K562 (cell line): ENCODE measurements around the gene IMMP2L. TPM values are rescaled to one million over a fixed set of nuclear protein-coding genes. Genes with fewer than 3 reads are reported as not detected.

Experiments used
- FOSL1 ChIP-seq: fragments of 200-800 bp; sonication (Bioruptor generic); conservative IDR thresholded peaks from 2 replicates; pipeline ENCODE4 v1.6.1; 2016; ENCODE audit warnings: missing genetic modification characterization, missing compliant biosample characterization
- HDAC6 ChIP-seq: IDR thresholded peaks from 2 replicates; pipeline ENCODE4 v1.6.1; 2012; ENCODE audit warnings: low read depth, mild to moderate bottlenecking, control low read depth, inconsistent platforms, low read length, moderate library complexity
- HIVEP1 ChIP-seq: fragments of 250-450 bp; sonication (Bioruptor Pico); IDR thresholded peaks from 2 replicates; pipeline ENCODE4 v1.4.0; 2020; ENCODE audit warnings: mild to moderate bottlenecking
- JUN ChIP-seq, 2 experiments: sonication (generic) in 1 of 2; formaldehyde crosslinking in 1 of 2; IDR thresholded peaks; 2 replicates each; pipeline versions ENCODE4 v1.6.1 to v1.8.0; 2012 to 2022; ENCODE audit warnings: borderline replicate concordance in 2 of 2, mild to moderate bottlenecking in 2 of 2, improper control_type of control experiment in 1 of 2, low read depth in 1 of 2, low read length in 1 of 2, missing genetic modification reagents in 1 of 2
- KDM1A ChIP-seq, 2 experiments: fragments of 450-650 bp; IDR thresholded peaks; 2 replicates each; pipeline ENCODE4 v1.6.1; 2016; ENCODE audit warnings: mild to moderate bottlenecking in 2 of 2
- MAFF ChIP-seq: IDR thresholded peaks from 2 replicates; pipeline ENCODE4 v1.6.1; 2012; ENCODE audit warnings: low read length, improper control_type of control experiment
- MAFG ChIP-seq: fragments of 450-650 bp; conservative IDR thresholded peaks from 2 replicates; pipeline ENCODE4 v1.6.1; 2016; ENCODE audit warnings: missing genetic modification characterization, missing compliant biosample characterization
- MAFK ChIP-seq: IDR thresholded peaks from 2 replicates; pipeline ENCODE4 v1.6.1; 2011; ENCODE audit warnings: low read length, improper control_type of control experiment
- MECOM ChIP-seq: fragments of 250-450 bp; sonication (Bioruptor Pico); IDR thresholded peaks from 2 replicates; pipeline ENCODE4 v1.8.0; 2022; ENCODE audit warnings: inconsistent platforms
- SIN3A ChIP-seq, 2 experiments: fragments of 150-350 bp in 1 of 2; IDR thresholded peaks; 2 replicates each; pipeline ENCODE4 v1.6.1; 2011 to 2016; ENCODE audit warnings: borderline replicate concordance in 2 of 2, low read depth in 2 of 2, low read length in 2 of 2, mild to moderate bottlenecking in 2 of 2, moderate library complexity in 2 of 2; ENCODE audit not compliant: control insufficient read depth in 1 of 2
- SMAD1 ChIP-seq: fragments of 150-350 bp; IDR thresholded peaks from 2 replicates; pipeline ENCODE4 v1.6.1; 2014; ENCODE audit warnings: low read length, low read depth; ENCODE audit not compliant: partially characterized antibody
- TAF9B ChIP-seq: fragments of 450-650 bp; IDR thresholded peaks from 2 replicates; pipeline ENCODE4 v1.6.1; 2018; ENCODE audit warnings: mild to moderate bottlenecking; ENCODE audit not compliant: partially characterized antibody
- TGIF2 ChIP-seq: sonication (generic); formaldehyde crosslinking; IDR thresholded peaks from 2 replicates; pipeline ENCODE4 v1.8.1; 2022; ENCODE audit warnings: mild to moderate bottlenecking, missing genetic modification reagents, moderate library complexity
- ZBTB5 ChIP-seq: fragments of 450-650 bp; IDR thresholded peaks from 2 replicates; pipeline ENCODE4 v1.6.1; 2017; ENCODE audit warnings: antibody characterized with exemption
- ZNF232 ChIP-seq: sonication (generic); formaldehyde crosslinking; IDR thresholded peaks from 2 replicates; pipeline ENCODE4 v1.8.0; 2022; ENCODE audit warnings: mild to moderate bottlenecking, missing genetic modification reagents
- polyA plus RNA-seq, 8 experiments: library from polyadenylated mRNA; depleted of rRNA in 4 of 8; stranded (reverse) in 5 of 8; unstranded in 3 of 8; fragments of >200 nt; fragmentation: Nextera tagmentation in 2 of 8; fragmentation: Illumina TruSeq in 1 of 8; extraction: Ambion mirVana in 2 of 8; extraction: Trizol in 1 of 8; gene quantifications; 2 replicates each; pipeline versions ENCODE4 v1.2.1 to v1.2.3, GENCODE V29; 2011 to 2014; ENCODE audit warnings: inconsistent platforms in 1 of 8, missing spikeins in 1 of 8
- total RNA-seq, 7 experiments: library from RNA; depleted of rRNA in 6 of 7; stranded (reverse); fragments of >200 nt in 6 of 7; fragmentation: Illumina TruSeq in 2 of 7; extraction: Trizol in 2 of 7; gene quantifications; 2 replicates each; pipeline versions ENCODE4 v1.2.1 to v1.2.3, GENCODE V29; 2011 to 2021; ENCODE audit warnings: low replicate concordance in 1 of 7
- TF ChIP-seq, protein P1 (sequence below): IDR thresholded peaks from 2 replicates; pipeline ENCODE4 v1.6.1; 2012; ENCODE audit warnings: low read depth, low read length, improper control_type of control experiment, borderline replicate concordance
- TF ChIP-seq, protein P2 (sequence below): fragments of 450-650 bp; IDR thresholded peaks from 2 replicates; pipeline ENCODE4 v1.6.1; 2017; ENCODE audit warnings: antibody characterized with exemption, mild to moderate bottlenecking

Gene IMMP2L
- total and polyA plus RNA-seq, 9 of the 15 experiments (the other 6 are each of a cell fraction or from before 2014, with no cell fraction given): 29.7 to 116 (median 53.0) TPM

- peak; percentile 87 for TF ChIP-seq FOSL1 (tag)
- TF ChIP-seq HDAC6: no peak
- peak; percentile 63 for TF ChIP-seq MAFG (tag)
- no peak for TF ChIP-seq TGIF2 (CRISPR knock-in tag)
- peak in 1 of 2 experiments; percentile 14; a peak in 1 of 4 replicates for TF ChIP-seq KDM1A (IDR thresholded peaks at IDR 0.05)
- no peak for TF ChIP-seq SIN3A (IDR thresholded peaks at IDR 0.05; ENCODE audit: borderline replicate concordance in 2 of 2, control insufficient read depth in 1 of 2, low read depth in 2 of 2, low read length in 2 of 2)
- no peak for TF ChIP-seq ZBTB5
- peak; percentile 79 for TF ChIP-seq JUN (IDR thresholded peaks at IDR 0.05; ENCODE audit: borderline replicate concordance, low read depth, low read length)
- TF ChIP-seq JUN (CRISPR knock-in tag; IDR thresholded peaks at IDR 0.05; ENCODE audit: borderline replicate concordance): no peak
- TF ChIP-seq HIVEP1 (CRISPR knock-in tag): no peak
- TF ChIP-seq MECOM: 0 out of 2 replicates have a peak, but pooled peaks have one; percentile 32
- TF ChIP-seq ZNF232: no peak
- TF ChIP-seq, protein P1, sequence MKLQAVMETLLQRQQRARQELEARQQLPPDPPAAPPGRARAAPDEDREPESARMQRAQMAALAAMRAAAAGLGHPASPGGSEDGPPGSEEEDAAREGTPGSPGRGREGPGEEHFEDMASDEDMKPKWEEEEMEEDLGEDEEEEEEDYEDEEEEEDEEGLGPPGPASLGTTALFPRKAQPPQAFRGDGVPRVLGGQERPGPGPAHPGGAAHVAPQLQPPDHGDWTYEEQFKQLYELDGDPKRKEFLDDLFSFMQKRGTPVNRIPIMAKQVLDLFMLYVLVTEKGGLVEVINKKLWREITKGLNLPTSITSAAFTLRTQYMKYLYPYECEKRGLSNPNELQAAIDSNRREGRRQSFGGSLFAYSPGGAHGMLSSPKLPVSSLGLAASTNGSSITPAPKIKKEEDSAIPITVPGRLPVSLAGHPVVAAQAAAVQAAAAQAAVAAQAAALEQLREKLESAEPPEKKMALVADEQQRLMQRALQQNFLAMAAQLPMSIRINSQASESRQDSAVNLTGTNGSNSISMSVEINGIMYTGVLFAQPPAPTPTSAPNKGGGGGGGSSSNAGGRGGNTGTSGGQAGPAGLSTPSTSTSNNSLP: 0 out of 2 replicates have a peak, but pooled peaks have one; percentile 22
- TF ChIP-seq SMAD1: no peak
- peak; percentile 41; the same call in 1 of the 2 replicates for TF ChIP-seq MAFF
- TF ChIP-seq, protein P2, sequence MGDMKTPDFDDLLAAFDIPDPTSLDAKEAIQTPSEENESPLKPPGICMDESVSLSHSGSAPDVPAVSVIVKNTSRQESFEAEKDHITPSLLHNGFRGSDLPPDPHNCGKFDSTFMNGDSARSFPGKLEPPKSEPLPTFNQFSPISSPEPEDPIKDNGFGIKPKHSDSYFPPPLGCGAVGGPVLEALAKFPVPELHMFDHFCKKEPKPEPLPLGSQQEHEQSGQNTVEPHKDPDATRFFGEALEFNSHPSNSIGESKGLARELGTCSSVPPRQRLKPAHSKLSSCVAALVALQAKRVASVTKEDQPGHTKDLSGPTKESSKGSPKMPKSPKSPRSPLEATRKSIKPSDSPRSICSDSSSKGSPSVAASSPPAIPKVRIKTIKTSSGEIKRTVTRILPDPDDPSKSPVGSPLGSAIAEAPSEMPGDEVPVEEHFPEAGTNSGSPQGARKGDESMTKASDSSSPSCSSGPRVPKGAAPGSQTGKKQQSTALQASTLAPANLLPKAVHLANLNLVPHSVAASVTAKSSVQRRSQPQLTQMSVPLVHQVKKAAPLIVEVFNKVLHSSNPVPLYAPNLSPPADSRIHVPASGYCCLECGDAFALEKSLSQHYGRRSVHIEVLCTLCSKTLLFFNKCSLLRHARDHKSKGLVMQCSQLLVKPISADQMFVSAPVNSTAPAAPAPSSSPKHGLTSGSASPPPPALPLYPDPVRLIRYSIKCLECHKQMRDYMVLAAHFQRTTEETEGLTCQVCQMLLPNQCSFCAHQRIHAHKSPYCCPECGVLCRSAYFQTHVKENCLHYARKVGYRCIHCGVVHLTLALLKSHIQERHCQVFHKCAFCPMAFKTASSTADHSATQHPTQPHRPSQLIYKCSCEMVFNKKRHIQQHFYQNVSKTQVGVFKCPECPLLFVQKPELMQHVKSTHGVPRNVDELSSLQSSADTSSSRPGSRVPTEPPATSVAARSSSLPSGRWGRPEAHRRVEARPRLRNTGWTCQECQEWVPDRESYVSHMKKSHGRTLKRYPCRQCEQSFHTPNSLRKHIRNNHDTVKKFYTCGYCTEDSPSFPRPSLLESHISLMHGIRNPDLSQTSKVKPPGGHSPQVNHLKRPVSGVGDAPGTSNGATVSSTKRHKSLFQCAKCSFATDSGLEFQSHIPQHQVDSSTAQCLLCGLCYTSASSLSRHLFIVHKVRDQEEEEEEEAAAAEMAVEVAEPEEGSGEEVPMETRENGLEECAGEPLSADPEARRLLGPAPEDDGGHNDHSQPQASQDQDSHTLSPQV: no peak
- peak; percentile 8 for TF ChIP-seq TAF9B
- peak; percentile 35; the same call in 1 of the 2 replicates for TF ChIP-seq MAFK
These were observed 488.1 kb downstream of the IMMP2L start (continued) for GRCh38 chr7:111074071-111074747.
